ENCODE measurements around the gene GRWD1.

Gene GRWD1

GRCh38 chr19:48497728-48498594 lies 52.2 kb downstream of the GRWD1 start:
- DNase-seq (ENCODE audit: low spot score) = no peak

GRCh38 chr19:48498595-48499311 lies 53.0 kb downstream of the GRWD1 start:
- DNase-seq (ENCODE audit: low spot score) = no peak

GRCh38 chr19:48499316-48500090 lies 53.7 kb downstream of the GRWD1 start:
- DNase-seq (ENCODE audit: low spot score) = no peak

- no peak for DNase-seq (ENCODE audit: low spot score)
These were observed 55.2 kb downstream of the GRWD1 start for GRCh38 chr19:48500830-48501493.

- no peak for DNase-seq (ENCODE audit: low spot score)
These were observed 55.9 kb downstream of the GRWD1 start for GRCh38 chr19:48501494-48502349.

GRCh38 chr19:48502350-48503018 lies 56.7 kb downstream of the GRWD1 start:
- DNase-seq (ENCODE audit: low spot score) = no peak

- DNase-seq (ENCODE audit: low spot score) = no peak
These were observed 60.5 kb downstream of the GRWD1 start for GRCh38 chr19:48506138-48506733.

All from putamen (tissue), 1 donor.